Measurements from ENCODE around the gene AACS.
A peak's percentile ranks its signal among the peaks of the same experiment; 100 is the strongest.

Gene AACS

GRCh38 chr12:125187780-125188741, 122.8 kb downstream of the AACS start:
- H3K23ac ChIP-seq (ENCODE audit: low read length) = no peak overlapping the region
- no peak overlapping the region for H2BK5ac ChIP-seq (ENCODE audit: low read length)
- H3K27ac ChIP-seq (ENCODE audit: low read depth, low read length) = no peak overlapping the region
- H2BK15ac ChIP-seq (replicated peaks; ENCODE audit: low read depth) = no peak overlapping the region
- no peak overlapping the region for H2BK120ac ChIP-seq (ENCODE audit: low read depth, low read length)
- no peak overlapping the region for H3K18ac ChIP-seq (ENCODE audit: low read length)
- no peak overlapping the region for H3K4me3 ChIP-seq (ENCODE audit: low read length)
- DNase-seq = no peak
- no peaks in the 10 kb centered on the region for H3K36me3 ChIP-seq (ENCODE audit: control insufficient read depth, insufficient read depth, low read length)
- peaks cover 9% of the 10 kb centered on the region for H3K4me1 ChIP-seq (ENCODE audit: control insufficient read depth, low read depth, low read length)
- no peak overlapping the region for H4K5ac ChIP-seq (ENCODE audit: low read length)
- H3K27me3 ChIP-seq (ENCODE audit: insufficient read depth, low read length, poor library complexity) = peaks cover 12% of the 10 kb centered on the region
- H3K9ac ChIP-seq (ENCODE audit: low read length) = no peak overlapping the region
- no peaks in the 10 kb centered on the region for H3K79me1 ChIP-seq (ENCODE audit: low read length)
- H3K4me2 ChIP-seq (ENCODE audit: low read length) = no peak overlapping the region
- no peak overlapping the region for H2AK5ac ChIP-seq (ENCODE audit: low read length)
- peaks cover 1% of the 10 kb centered on the region for H3K79me2 ChIP-seq (ENCODE audit: control insufficient read depth, insufficient read depth, low read length)
- H3K4ac ChIP-seq (ENCODE audit: low read depth, low read length) = no peak overlapping the region
- no CpG with 5 or more reads among the region's 25 CpGs for WGBS (ENCODE audit: extremely low coverage, insufficient coverage, low lambda C conversion rate)
- no peak overlapping the region for H3K56ac ChIP-seq (ENCODE audit: low read length)
- no peak overlapping the region for H4K8ac ChIP-seq (ENCODE audit: low read depth, low read length)

GRCh38 chr12:125189015-125189414, 123.8 kb downstream of the AACS start:
- Histone ChIP-seq H3K79me2 (ENCODE audit: control insufficient read depth, insufficient read depth, low read length) (peaks cover 1% of the 10 kb centered on the region), H3K56ac (ENCODE audit: low read length) (peak overlapping the region; percentile 39), H3K4ac (ENCODE audit: low read depth, low read length) (no peak overlapping the region), H3K4me1 (ENCODE audit: control insufficient read depth, low read depth, low read length) (peaks cover 9% of the 10 kb centered on the region), H4K5ac (ENCODE audit: low read length) (no peak overlapping the region), H3K23ac (ENCODE audit: low read length) (peak overlapping the region; percentile 60), H3K27me3 (ENCODE audit: insufficient read depth, low read length, poor library complexity) (peaks cover 12% of the 10 kb centered on the region), H2BK120ac (ENCODE audit: low read depth, low read length) (no peak overlapping the region), H3K79me1 (ENCODE audit: low read length) (no peaks in the 10 kb centered on the region), H3K27ac (ENCODE audit: low read depth, low read length) (no peak overlapping the region), H3K9ac (ENCODE audit: low read length) (peak overlapping the region; percentile 10), H3K36me3 (ENCODE audit: control insufficient read depth, insufficient read depth, low read length) (no peaks in the 10 kb centered on the region), H3K4me3 (ENCODE audit: low read length) (no peak overlapping the region), H2BK5ac (ENCODE audit: low read length) (no peak overlapping the region), H3K18ac (ENCODE audit: low read length) (no peak overlapping the region), H3K4me2 (ENCODE audit: low read length) (no peak overlapping the region), H2BK15ac (replicated peaks; ENCODE audit: low read depth) (no peak overlapping the region), H2AK5ac (ENCODE audit: low read length) (no peak overlapping the region), H4K8ac (ENCODE audit: low read depth, low read length) (no peak overlapping the region)
- DNase-seq = no peak
- WGBS (ENCODE audit: extremely low coverage, insufficient coverage, low lambda C conversion rate) = no CpG with 5 or more reads among the region's 10 CpGs

- no peak overlapping the region for H3K18ac ChIP-seq (ENCODE audit: low read length)
- no peaks in the 10 kb centered on the region for H3K79me1 ChIP-seq (ENCODE audit: low read length)
- H3K4ac ChIP-seq (ENCODE audit: low read depth, low read length) = no peak overlapping the region
- no peak overlapping the region for H2BK5ac ChIP-seq (ENCODE audit: low read length)
- peaks cover 9% of the 10 kb centered on the region for H3K4me1 ChIP-seq (ENCODE audit: control insufficient read depth, low read depth, low read length)
- no CpG with 5 or more reads among the region's 8 CpGs for WGBS (ENCODE audit: extremely low coverage, insufficient coverage, low lambda C conversion rate)
- no peak overlapping the region for H3K56ac ChIP-seq (ENCODE audit: low read length)
- H2BK15ac ChIP-seq (replicated peaks; ENCODE audit: low read depth) = no peak overlapping the region
- H3K79me2 ChIP-seq (ENCODE audit: control insufficient read depth, insufficient read depth, low read length) = peaks cover 1% of the 10 kb centered on the region
- DNase-seq = no peak
- no peak overlapping the region for H4K5ac ChIP-seq (ENCODE audit: low read length)
- H3K9ac ChIP-seq (ENCODE audit: low read length) = no peak overlapping the region
- no peak overlapping the region for H2AK5ac ChIP-seq (ENCODE audit: low read length)
- H4K8ac ChIP-seq (ENCODE audit: low read depth, low read length) = no peak overlapping the region
- H3K27ac ChIP-seq (ENCODE audit: low read depth, low read length) = no peak overlapping the region
- H2BK120ac ChIP-seq (ENCODE audit: low read depth, low read length) = no peak overlapping the region
- no peak overlapping the region for H3K4me3 ChIP-seq (ENCODE audit: low read length)
- no peak overlapping the region for H3K4me2 ChIP-seq (ENCODE audit: low read length)
- H3K27me3 ChIP-seq (ENCODE audit: insufficient read depth, low read length, poor library complexity) = peaks cover 12% of the 10 kb centered on the region
- no peaks in the 10 kb centered on the region for H3K36me3 ChIP-seq (ENCODE audit: control insufficient read depth, insufficient read depth, low read length)
- no peak overlapping the region for H3K23ac ChIP-seq (ENCODE audit: low read length)
Measured at GRCh38 chr12:125189502-125189901, 124.3 kb downstream of the AACS start.

GRCh38 chr12:125191361-125192087, 126.3 kb downstream of the AACS start:
- H3K79me1 ChIP-seq (ENCODE audit: low read length) = no peaks in the 10 kb centered on the region
- H3K23ac ChIP-seq (ENCODE audit: low read length) = no peak overlapping the region
- no peak overlapping the region for H2BK120ac ChIP-seq (ENCODE audit: low read depth, low read length)
- H4K8ac ChIP-seq (ENCODE audit: low read depth, low read length) = no peak overlapping the region
- no CpG with 5 or more reads among the region's 10 CpGs for WGBS (ENCODE audit: extremely low coverage, insufficient coverage, low lambda C conversion rate)
- H3K4me2 ChIP-seq (ENCODE audit: low read length) = no peak overlapping the region
- no peak overlapping the region for H3K56ac ChIP-seq (ENCODE audit: low read length)
- H3K4ac ChIP-seq (ENCODE audit: low read depth, low read length) = no peak overlapping the region
- no peak overlapping the region for H3K27ac ChIP-seq (ENCODE audit: low read depth, low read length)
- H3K18ac ChIP-seq (ENCODE audit: low read length) = no peak overlapping the region
- no peak for DNase-seq
- no peak overlapping the region for H2BK5ac ChIP-seq (ENCODE audit: low read length)
- no peak overlapping the region for H4K5ac ChIP-seq (ENCODE audit: low read length)
- no peak overlapping the region for H2AK5ac ChIP-seq (ENCODE audit: low read length)
- peaks cover 5% of the 10 kb centered on the region for H3K4me1 ChIP-seq (ENCODE audit: control insufficient read depth, low read depth, low read length)
- no peaks in the 10 kb centered on the region for H3K36me3 ChIP-seq (ENCODE audit: control insufficient read depth, insufficient read depth, low read length)
- peaks cover 12% of the 10 kb centered on the region for H3K27me3 ChIP-seq (ENCODE audit: insufficient read depth, low read length, poor library complexity)
- no peak overlapping the region for H2BK15ac ChIP-seq (replicated peaks; ENCODE audit: low read depth)
- H3K79me2 ChIP-seq (ENCODE audit: control insufficient read depth, insufficient read depth, low read length) = peaks cover 1% of the 10 kb centered on the region
- no peak overlapping the region for H3K4me3 ChIP-seq (ENCODE audit: low read length)
- H3K9ac ChIP-seq (ENCODE audit: low read length) = no peak overlapping the region

GRCh38 chr12:125192690-125193221, 127.5 kb downstream of the AACS start:
- no peak overlapping the region for H2AK5ac ChIP-seq (ENCODE audit: low read length)
- no peak overlapping the region for H2BK15ac ChIP-seq (replicated peaks; ENCODE audit: low read depth)
- peaks cover 1% of the 10 kb centered on the region for H3K79me2 ChIP-seq (ENCODE audit: control insufficient read depth, insufficient read depth, low read length)
- H3K4me3 ChIP-seq (ENCODE audit: low read length) = no peak overlapping the region
- H3K36me3 ChIP-seq (ENCODE audit: control insufficient read depth, insufficient read depth, low read length) = no peaks in the 10 kb centered on the region
- H3K79me1 ChIP-seq (ENCODE audit: low read length) = no peaks in the 10 kb centered on the region
- H3K4me2 ChIP-seq (ENCODE audit: low read length) = no peak overlapping the region
- no peak overlapping the region for H3K4ac ChIP-seq (ENCODE audit: low read depth, low read length)
- no peak overlapping the region for H4K8ac ChIP-seq (ENCODE audit: low read depth, low read length)
- no peak overlapping the region for H3K56ac ChIP-seq (ENCODE audit: low read length)
- no CpG with 5 or more reads among the region's 9 CpGs for WGBS (ENCODE audit: extremely low coverage, insufficient coverage, low lambda C conversion rate)
- no peak overlapping the region for H2BK120ac ChIP-seq (ENCODE audit: low read depth, low read length)
- no peak for DNase-seq
- H4K5ac ChIP-seq (ENCODE audit: low read length) = no peak overlapping the region
- H3K18ac ChIP-seq (ENCODE audit: low read length) = no peak overlapping the region
- no peak overlapping the region for H3K27ac ChIP-seq (ENCODE audit: low read depth, low read length)
- no peak overlapping the region for H2BK5ac ChIP-seq (ENCODE audit: low read length)
- H3K23ac ChIP-seq (ENCODE audit: low read length) = no peak overlapping the region
- H3K27me3 ChIP-seq (ENCODE audit: insufficient read depth, low read length, poor library complexity) = peaks cover 9% of the 10 kb centered on the region
- H3K9ac ChIP-seq (ENCODE audit: low read length) = no peak overlapping the region
- peaks cover 5% of the 10 kb centered on the region for H3K4me1 ChIP-seq (ENCODE audit: control insufficient read depth, low read depth, low read length)

All from mesendoderm (in vitro differentiated cells).